H1 (cell line): ENCODE results near the gene AADAC. TPM values are rescaled to one million over a fixed set of nuclear protein-coding genes. Genes with fewer than 3 reads are reported as not detected.

ENCODE experiments used
- CTCF ChIA-PET: fragments of 300-600 bp; sonication (Branson Sonifier 250); formaldehyde crosslinking; loops from one replicate; lab custom pipeline; 2021; ENCODE audit not compliant: partially characterized antibody; lab: Charles Lee
- POLR2A ChIA-PET: fragments of 300-600 bp; sonication (Branson Sonifier 250); formaldehyde crosslinking; loops from one replicate; lab custom pipeline; 2021; ENCODE audit warnings: inconsistent platforms; ENCODE audit not compliant: partially characterized antibody; lab: Charles Lee
- DNase-seq, 2 experiments: peaks; one replicate each; pipeline versions ENCODE4 v3.0.0 to v3.0.0-alpha.2; 2010 to 2022; ENCODE audit warnings: low spot score in 2 of 2, low read depth in 1 of 2, mixed read lengths in 1 of 2
- FAIRE-seq: peaks from 2 replicates; lab custom pipeline; 2011; peaks lifted over from hg19 to GRCh38; lab: Jason Lieb, UNC
- H2AFZ ChIP-seq: 2 replicates; pipeline ENCODE4 v1.8.1; 2012; ENCODE audit warnings: low read length, inconsistent platforms
- H2AK5ac ChIP-seq: 2 replicates; pipeline ENCODE4 v1.6.1; 2013; ENCODE audit warnings: low read depth, low read length
- H2BK120ac ChIP-seq: replicated peaks from 2 replicates; pipeline ENCODE3; 2013; ENCODE audit warnings: low read depth, low read length, inconsistent platforms
- H2BK12ac ChIP-seq: 2 replicates; pipeline ENCODE4 v1.6.1; 2013; ENCODE audit warnings: low read depth, low read length
- H2BK15ac ChIP-seq: 2 replicates; pipeline ENCODE4 v1.6.1; 2013; ENCODE audit warnings: low read length
- H2BK20ac ChIP-seq: 2 replicates; pipeline ENCODE4 v1.6.1; 2013; ENCODE audit warnings: low read length
- H2BK5ac ChIP-seq: 2 replicates; pipeline ENCODE4 v1.6.1; 2013; ENCODE audit warnings: low read depth, low read length
- H3K14ac ChIP-seq: 2 replicates; pipeline ENCODE4 v1.6.1; 2013; ENCODE audit warnings: inconsistent platforms; ENCODE audit not compliant: insufficient read length
- H3K18ac ChIP-seq: 2 replicates; pipeline ENCODE4 v1.6.1; 2013; ENCODE audit warnings: low read length; ENCODE audit errors: extremely low read depth
- H3K23ac ChIP-seq: 2 replicates; pipeline ENCODE4 v1.6.1; 2013; ENCODE audit warnings: inconsistent platforms; ENCODE audit not compliant: insufficient read length
- H3K23me2 ChIP-seq: 2 replicates; pipeline ENCODE4 v1.6.1; 2013; ENCODE audit warnings: low read depth, low read length
- H3K27ac ChIP-seq: 2 replicates; pipeline ENCODE4 v1.6.1; 2011; ENCODE audit warnings: low read depth, low read length, inconsistent platforms
- H3K27me3 ChIP-seq, 4 experiments: replicated peaks in 1 of 4; 1 replicate in 1 of 4; 2 replicates in 3 of 4; pipeline versions ENCODE4 v1.6.1 to v1.8.1; 2011 to 2013; ENCODE audit warnings: low read length in 3 of 4, mild to moderate bottlenecking in 3 of 4, inconsistent platforms in 2 of 4, mixed read lengths in 2 of 4, moderate library complexity in 1 of 4; ENCODE audit not compliant: control insufficient read depth in 3 of 4, insufficient read depth in 3 of 4; ENCODE audit errors: extremely low read depth in 1 of 4
- H3K36me3 ChIP-seq, 4 experiments: 2 replicates each; pipeline versions ENCODE4 v1.6.1 to v1.8.1; 2011 to 2013; ENCODE audit warnings: mild to moderate bottlenecking in 4 of 4, low read length in 3 of 4, moderate library complexity in 2 of 4, control low read depth in 1 of 4, inconsistent platforms in 1 of 4; ENCODE audit not compliant: insufficient read depth in 4 of 4, control insufficient read depth in 2 of 4
- H3K4ac ChIP-seq: replicated peaks from 2 replicates; pipeline ENCODE3; 2013; ENCODE audit warnings: low read length, low read depth, mixed read lengths, inconsistent platforms; ENCODE audit not compliant: insufficient read length
- H3K4me1 ChIP-seq, 4 experiments: replicated peaks in 1 of 4; 1 replicate in 1 of 4; 2 replicates in 3 of 4; pipeline versions ENCODE4 v1.6.1 to v1.8.1; 2011 to 2013; ENCODE audit warnings: low read length in 3 of 4, inconsistent platforms in 2 of 4, mixed read lengths in 1 of 4; ENCODE audit not compliant: insufficient read depth in 4 of 4, control insufficient read depth in 3 of 4
- H3K4me2 ChIP-seq, 2 experiments: 2 replicates each; pipeline versions ENCODE4 v1.6.1 to v1.8.1; 2011 to 2013; ENCODE audit warnings: low read depth in 2 of 2, low read length in 2 of 2, control low read depth in 1 of 2, inconsistent platforms in 1 of 2, mild to moderate bottlenecking in 1 of 2; ENCODE audit not compliant: insufficient read depth in 1 of 2
- H3K4me3 ChIP-seq, 4 experiments: fragments of 200-600, 300-600 bp in 1 of 4; sonication (generic), shearing (Covaris generic), sonication (Bioruptor Twin) in 1 of 4; 2 replicates each; pipeline versions ENCODE4 v1.5.1 to v1.8.1; 2011 to 2016; ENCODE audit warnings: low read length in 4 of 4, low read depth in 3 of 4, control low read depth in 2 of 4, inconsistent platforms in 2 of 4, mild to moderate bottlenecking in 2 of 4, mixed read lengths in 1 of 4, moderate library complexity in 1 of 4; ENCODE audit not compliant: insufficient read depth in 2 of 4; ENCODE audit errors: extremely low read depth in 1 of 4
- H3K56ac ChIP-seq: replicated peaks from 2 replicates; pipeline ENCODE3; 2013; ENCODE audit warnings: low read depth, mild to moderate bottlenecking, mixed read lengths, low read length, inconsistent platforms; ENCODE audit not compliant: insufficient read length
- H3K79me1 ChIP-seq: 2 replicates; pipeline ENCODE4 v1.6.1; 2013; ENCODE audit warnings: low read depth, low read length, control low read depth
- H3K79me2 ChIP-seq, 2 experiments: 2 replicates each; pipeline versions ENCODE4 v1.6.1 to v1.8.1; 2012 to 2013; ENCODE audit warnings: low read length in 2 of 2, mild to moderate bottlenecking in 2 of 2, inconsistent platforms in 1 of 2; ENCODE audit not compliant: insufficient read depth in 2 of 2, control insufficient read depth in 1 of 2
- H3K9ac ChIP-seq, 4 experiments: replicated peaks in 1 of 4; 1 replicate in 1 of 4; 2 replicates in 3 of 4; pipeline versions ENCODE4 v1.6.1 to v1.8.1; 2011 to 2013; ENCODE audit warnings: low read depth in 3 of 4, low read length in 3 of 4, control low read depth in 2 of 4, mild to moderate bottlenecking in 2 of 4, moderate library complexity in 2 of 4, inconsistent platforms in 1 of 4; ENCODE audit errors: extremely low read depth in 1 of 4
- H3K9me3 ChIP-seq, 2 experiments: 2 replicates each; pipeline versions ENCODE4 v1.6.1 to v1.8.1; 2012 to 2013; ENCODE audit warnings: mild to moderate bottlenecking in 2 of 2, moderate library complexity in 2 of 2, control low read depth in 1 of 2, inconsistent platforms in 1 of 2, low read depth in 1 of 2, low read length in 1 of 2, mixed read lengths in 1 of 2; ENCODE audit not compliant: insufficient read depth in 2 of 2
- H4K20me1 ChIP-seq, 2 experiments: replicated peaks in 1 of 2; 2 replicates each; pipeline versions ENCODE3 to v1.8.1; 2011 to 2013; ENCODE audit warnings: inconsistent platforms in 2 of 2, low read length in 2 of 2, mild to moderate bottlenecking in 1 of 2; ENCODE audit not compliant: insufficient read depth in 2 of 2, control insufficient read depth in 1 of 2
- H4K5ac ChIP-seq: 2 replicates; pipeline ENCODE4 v1.6.1; 2013; ENCODE audit warnings: low read length, low read depth, mixed read lengths, inconsistent platforms; ENCODE audit not compliant: insufficient read length
- H4K8ac ChIP-seq: 2 replicates; pipeline ENCODE4 v1.8.0; 2013; ENCODE audit warnings: mild to moderate bottlenecking, moderate library complexity, low read length, inconsistent platforms; ENCODE audit not compliant: insufficient read depth; ENCODE audit errors: extremely low read depth
- H4K91ac ChIP-seq: replicated peaks from 2 replicates; pipeline ENCODE3; 2013; ENCODE audit warnings: low read length, mixed read lengths, inconsistent platforms; ENCODE audit not compliant: insufficient read length
- BACH1 ChIP-seq: IDR thresholded peaks from 2 replicates; pipeline ENCODE4 v1.6.1; 2012; ENCODE audit warnings: low read length, improper control_type of control experiment
- CEBPB ChIP-seq: IDR thresholded peaks from 2 replicates; pipeline ENCODE4 v1.6.1; 2012; ENCODE audit warnings: low read depth, low read length
- CHD2 ChIP-seq: IDR thresholded peaks from 2 replicates; pipeline ENCODE4 v1.6.1; 2012; ENCODE audit warnings: low read length, improper control_type of control experiment
- CTCF ChIP-seq, 3 experiments: IDR thresholded peaks; 1 replicate in 2 of 3; 2 replicates in 1 of 3; pipeline versions ENCODE4 v1.5.1 to v1.6.1; 2011; ENCODE audit warnings: low read length in 3 of 3, mild to moderate bottlenecking in 3 of 3, inconsistent platforms in 2 of 3, low read depth in 1 of 3, moderate library complexity in 1 of 3; ENCODE audit not compliant: insufficient read depth in 1 of 3; ENCODE audit errors: control extremely low read depth in 1 of 3
- MAFK ChIP-seq: IDR thresholded peaks from 2 replicates; pipeline ENCODE4 v1.6.1; 2012; ENCODE audit warnings: low read depth, mild to moderate bottlenecking, improper control_type of control experiment, low read length
- RAD21 ChIP-seq, 2 experiments: IDR thresholded peaks in 1 of 2; conservative IDR thresholded peaks in 1 of 2; 2 replicates each; pipeline ENCODE4 v1.6.1; 2011; ENCODE audit warnings: low read depth in 2 of 2, low read length in 2 of 2, improper control_type of control experiment in 1 of 2, inconsistent platforms in 1 of 2, mild to moderate bottlenecking in 1 of 2, moderate library complexity in 1 of 2
- TCF12 ChIP-seq: IDR thresholded peaks from 2 replicates; pipeline ENCODE4 v1.6.1; 2011; ENCODE audit warnings: low read depth, mild to moderate bottlenecking, low read length
- WGBS, 2 experiments: shearing (Covaris generic) in 1 of 2; methylation state at CpG; one replicate each; pipeline versions ENCODE4 v1.1.6 to v1.1.7; 2013 to 2015; ENCODE audit warnings: low lambda C conversion rate in 2 of 2, mixed read lengths in 2 of 2, inconsistent platforms in 1 of 2, low coverage in 1 of 2, missing lambda C conversion rate in 1 of 2; ENCODE audit not compliant: insufficient replicate concordance in 2 of 2, insufficient coverage in 1 of 2, insufficient read length in 1 of 2; ENCODE audit errors: extremely low coverage in 1 of 2, missing lambda C conversion rate in 1 of 2; 5-methylcytosine and 5-hydroxymethylcytosine counted together
- polyA plus RNA-seq, 7 experiments: library from polyadenylated mRNA; depleted of rRNA in 3 of 7; stranded (reverse) in 5 of 7; unstranded in 2 of 7; fragments of >200 nt in 5 of 7; fragments of 200-250 nt in 2 of 7; gene quantifications; 1 replicate in 5 of 7; 2 replicates in 1 of 7; 4 replicates in 1 of 7; pipeline versions ENCODE4 v1.2.1 to v1.2.3, GENCODE V29; 2011 to 2013; ENCODE audit warnings: missing spikeins in 2 of 7, mixed read lengths in 2 of 7
- total RNA-seq: library from RNA; stranded (reverse); fragmentation: NEBNext Ultra II Directional; extraction: Animal tissue kit (Norgen Biotek cat#: 25700); gene quantifications from 2 replicates; pipeline ENCODE4 v1.2.1, GENCODE V29; 2021

Gene AADAC
- total and polyA plus RNA-seq, 2 of the 8 experiments (the other 6 are each of a cell fraction or from before 2014, with no cell fraction given), result not detected

GRCh38 chr3:151837057-151837456 lies 23.1 kb downstream of the AADAC start:
- no peak for TF ChIP-seq CEBPB
- TF ChIP-seq TCF12, result no peak
- no peak for TF ChIP-seq RAD21 (IDR thresholded peaks at IDR 0.05 in 1 of 2, conservative IDR thresholded peaks at IDR 0.05 in 1 of 2; ENCODE audit: low read depth in 2 of 2, low read length in 2 of 2)
- peak; percentile 89 for TF ChIP-seq BACH1
- TF ChIP-seq CTCF (IDR thresholded peaks at IDR 0.05; ENCODE audit: control extremely low read depth in 1 of 3, insufficient read depth in 1 of 3, low read depth in 1 of 3, low read length in 3 of 3), result no peak
- no peak for TF ChIP-seq CHD2
- peak; percentile 83 for TF ChIP-seq MAFK
- Histone ChIP-seq H3K4me2 (no peak overlapping the region), H3K23me2 (no peaks in the 10 kb centered on the region), H4K20me1 (no peaks in the 10 kb centered on the region), H3K56ac (no peak overlapping the region), H3K36me3 (no peaks in the 10 kb centered on the region), H2BK120ac (peak overlapping the region; percentile 24), H3K23ac (no peak overlapping the region), H4K8ac (no peak overlapping the region), H3K4me3 (no peak overlapping the region), H2AFZ (peak overlapping the region; percentile 13; the same call in 1 of the 2 replicates), H2BK5ac (no peak overlapping the region), H4K91ac (no peak overlapping the region), H2BK20ac (no peak overlapping the region; the same call in 1 of the 2 replicates), H3K9me3 (no peaks in the 10 kb centered on the region), H3K4me1 (0 out of 7 replicates have a peak, but pooled peaks cover 0 to 3% (median 0%) of the 10 kb centered on the region in 4 experiments), H2BK12ac (no peak overlapping the region), H3K18ac (no peak overlapping the region), H3K27me3 (no peaks in the 10 kb centered on the region), H2AK5ac (no peak overlapping the region), H3K27ac (no peak overlapping the region), H2BK15ac (no peak overlapping the region), H3K9ac (no peak overlapping the region), H3K79me2 (no peaks in the 10 kb centered on the region), H4K5ac (no peak overlapping the region), H3K4ac (no peak overlapping the region), H3K14ac (no peak overlapping the region), H3K79me1 (no peaks in the 10 kb centered on the region)
- ChIA-PET CTCF (interaction anchor here (0.7 to 5.4 kb wide), 22 partner anchors 8 to 669 kb away, joined by 3 to 82 read pairs (median 4); partner anchors contain the start of gene IGSF10), POLR2A (no interaction called here)
- WGBS, 2 experiments, result 74% methylated on average over 4 of the region's 4 CpGs; no CpG with 5 or more reads in 1 of the 2 experiments
- DNase-seq, result peak in 1 of 2 experiments; percentile 34
- no peak for FAIRE-seq
